Hematopoietic multipotent progenitor cell treated with erythropoietin and hydrocortisone succinate and interleukin-3 and kit ligand, for 15 days (in vitro differentiated cells): ENCODE measurements around the gene DNAH7.
"Not testable (repeated sequence)": the region's sequence is repeated elsewhere in the genome, so short reads cannot be mapped to it uniquely, and the experiment has no call there.

Source experiments
- DNase-seq: peaks from one replicate; pipeline ENCODE4 v3.0.0-alpha.2; 2015; ENCODE audit warnings: low spot score

Gene DNAH7

GRCh38 chr2:195721042-195721441 lies 347.6 kb downstream of the DNAH7 start:
- DNase-seq = no peak

- no peak for DNase-seq
Measured at GRCh38 chr2:195716466-195716865, 352.2 kb downstream of the DNAH7 start.

DNA sequence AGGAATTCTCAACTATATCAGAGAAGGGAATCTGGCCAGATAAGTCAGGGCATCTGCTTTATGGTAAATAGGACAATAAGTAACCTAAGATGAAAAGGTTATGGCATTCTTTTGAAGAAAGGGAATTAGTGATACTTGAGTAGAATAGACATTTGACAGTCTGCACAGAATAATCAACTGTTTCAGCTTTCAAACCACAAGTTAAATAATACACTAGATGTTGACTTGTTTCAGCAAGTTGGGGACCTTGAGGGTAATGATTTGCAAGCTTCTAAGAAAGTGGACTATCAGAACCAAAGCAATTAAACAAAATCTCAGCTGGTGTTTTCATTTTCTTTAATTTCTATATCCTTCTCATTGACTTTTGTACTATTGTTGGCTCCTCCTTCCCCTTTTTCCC lies 357.2 kb downstream of the DNAH7 start:
- no peak for DNase-seq

GRCh38 chr2:195709901-195710806 lies 358.5 kb downstream of the DNAH7 start:
- DNase-seq = no peak

- no peak for DNase-seq
Measured at GRCh38 chr2:195706161-195706900, 362.3 kb downstream of the DNAH7 start.

GRCh38 chr2:195700480-195700879 lies 368.2 kb downstream of the DNAH7 start:
- DNase-seq = no peak

DNA sequence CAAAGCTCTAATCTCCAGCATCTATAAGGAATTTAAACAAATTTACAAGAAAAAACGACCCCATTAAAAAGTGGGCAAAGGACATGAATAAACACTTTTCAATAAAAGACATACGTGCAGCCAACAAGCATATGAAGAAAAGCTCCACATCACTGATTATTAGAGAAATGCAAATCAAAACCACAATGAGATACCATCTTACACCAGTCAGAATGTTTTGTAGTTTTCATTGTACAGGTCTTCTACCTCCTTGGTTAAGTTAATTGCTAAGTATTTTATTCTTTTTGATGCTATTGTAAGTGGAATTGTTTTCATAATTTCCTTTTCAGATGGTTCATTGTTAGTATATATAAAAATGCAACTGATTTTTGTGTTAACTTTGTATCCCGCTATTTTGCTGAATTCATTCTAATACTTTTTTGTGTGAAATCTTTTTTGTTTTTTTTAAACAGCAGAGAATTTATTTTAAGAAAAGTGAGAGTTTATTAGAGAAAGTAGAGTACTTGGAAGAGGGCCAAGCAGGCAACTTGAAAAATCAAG lies 370.9 kb downstream of the DNAH7 start:
- no peak for DNase-seq

GRCh38 chr2:195696012-195696411 lies 372.6 kb downstream of the DNAH7 start:
- no peak for DNase-seq

- DNase-seq = no peak
Measured at GRCh38 chr2:195695002-195695631, 373.5 kb downstream of the DNAH7 start.

- no peak for DNase-seq
Measured at GRCh38 chr2:195694553-195694952, 374.1 kb downstream of the DNAH7 start.

- DNase-seq = not testable (repeated sequence)
Measured at GRCh38 chr2:195692531-195692930, 376.1 kb downstream of the DNAH7 start.
